K562 (cell line): ENCODE measurements around the gene GLTPD2. TPM values are rescaled to one million over a fixed set of nuclear protein-coding genes. Genes with fewer than 3 reads are reported as not detected.
A peak's percentile ranks its signal among the peaks of the same experiment; 100 is the strongest.

ENCODE experiments used
- ATAC-seq: fragments of 200-7000 bp; cut with Tn5 transposase; 3 replicates; pipeline ENCODE4 v1.9.1; 2020; ENCODE audit warnings: moderate library complexity
- BruUV-seq: library from RNA; stranded (reverse); fragments of 400-500 nt; replicated peaks from 2 replicates; lab custom pipeline; 2021; lab: Mats Ljungman, UMichigan
- CTCF ChIA-PET: fragments of 300-600 bp; formaldehyde crosslinking; extraction: SDS; loops from one replicate; lab custom pipeline; 2021; ENCODE audit warnings: low intra/inter-chr PET ratio; lab: Yijun Ruan, JAX
- POLR2A ChIA-PET: fragments of 300-600, 350-650 bp; sonication (Branson Sonifier 250); formaldehyde crosslinking; extraction: SDS; loops from one replicate; lab custom pipeline; 2021; ENCODE audit warnings: antibody characterized with exemption, inconsistent platforms; lab: Yijun Ruan, JAX
- DNase-seq, 4 experiments: peaks; one replicate each; pipeline versions ENCODE4 v3.0.0 to v3.0.0-alpha.2; 2011 to 2018; ENCODE audit warnings: low spot score in 3 of 4, mixed read lengths in 3 of 4; ENCODE audit errors: extremely low read depth in 1 of 4
- FAIRE-seq: peaks from 2 replicates; lab custom pipeline; 2011; peaks lifted over from hg19 to GRCh38; lab: Jason Lieb, UNC
- H2AFZ ChIP-seq: 2 replicates; pipeline ENCODE4 v1.6.0; 2011; ENCODE audit warnings: low read depth, low read length, control low read depth, inconsistent platforms
- H3K27ac ChIP-seq: fragments of 200-600 bp; 3 replicates; pipeline ENCODE4 v1.8.0; 2011; ENCODE audit warnings: low read depth, mild to moderate bottlenecking, control low read depth, inconsistent platforms, low read length, moderate library complexity, mixed read lengths; ENCODE audit errors: extremely low read depth
- H3K27me3 ChIP-seq, 2 experiments: fragments of 300-600 bp in 1 of 2; 2 replicates in 1 of 2; 3 replicates in 1 of 2; pipeline versions ENCODE4 v1.6.0 to v1.8.0; 2011; ENCODE audit warnings: inconsistent platforms in 2 of 2, low read length in 2 of 2, mild to moderate bottlenecking in 1 of 2, mixed read lengths in 1 of 2, moderate library complexity in 1 of 2; ENCODE audit not compliant: control insufficient read depth in 2 of 2, insufficient read depth in 2 of 2
- H3K36me3 ChIP-seq: fragments of 300-600 bp; 3 replicates; pipeline ENCODE4 v1.8.0; 2011; ENCODE audit warnings: mild to moderate bottlenecking, low read length, inconsistent platforms; ENCODE audit not compliant: control insufficient read depth, insufficient read depth
- H3K4me1 ChIP-seq, 2 experiments: fragments of 200-600 bp in 1 of 2; replicated peaks in 1 of 2; 2 replicates in 1 of 2; 3 replicates in 1 of 2; pipeline versions ENCODE4 v1.5.1 to v1.8.0; 2011; ENCODE audit warnings: inconsistent platforms in 2 of 2, low read length in 2 of 2, mild to moderate bottlenecking in 1 of 2, mixed read lengths in 1 of 2, moderate library complexity in 1 of 2; ENCODE audit not compliant: control insufficient read depth in 2 of 2, insufficient read depth in 2 of 2
- H3K4me2 ChIP-seq: 2 replicates; pipeline ENCODE4 v1.6.1; 2011; ENCODE audit warnings: low read length, control low read depth, inconsistent platforms, mixed read lengths; ENCODE audit not compliant: insufficient read depth
- H3K4me3 ChIP-seq: fragments of 200-600 bp; sonication (generic), shearing (Covaris generic); 2 replicates; pipeline ENCODE4 v1.5.1; 2016; ENCODE audit warnings: control low read depth, inconsistent platforms
- H3K79me2 ChIP-seq: fragments of 200-600 bp; 3 replicates; pipeline ENCODE4 v1.8.0; 2011; ENCODE audit warnings: low read length, inconsistent platforms; ENCODE audit not compliant: control insufficient read depth, insufficient read depth
- H3K9ac ChIP-seq, 2 experiments: 2 replicates each; pipeline versions ENCODE4 v1.6.0 to v1.6.1; 2011; ENCODE audit warnings: low read depth in 2 of 2, low read length in 2 of 2, control low read depth in 1 of 2, inconsistent platforms in 1 of 2, mild to moderate bottlenecking in 1 of 2, mixed read lengths in 1 of 2; ENCODE audit not compliant: insufficient read depth in 1 of 2
- H3K9me1 ChIP-seq: one replicate; pipeline ENCODE4 v1.6.0; 2011; ENCODE audit warnings: inconsistent platforms, mild to moderate bottlenecking, low read length, moderate library complexity; ENCODE audit not compliant: control insufficient read depth, insufficient read depth
- H3K9me3 ChIP-seq: replicated peaks from 2 replicates; pipeline ENCODE4 v1.5.1; 2011; ENCODE audit warnings: low read depth, low read length, inconsistent platforms; ENCODE audit not compliant: control insufficient read depth, insufficient read depth
- H4K20me1 ChIP-seq: replicated peaks from 2 replicates; pipeline ENCODE4 v1.6.1; 2011; ENCODE audit warnings: low read length, inconsistent platforms, mixed read lengths; ENCODE audit not compliant: control insufficient read depth, insufficient read depth
- CHCHD3 ChIP-seq: fragments of 250-450 bp; sonication (Bioruptor Pico); IDR thresholded peaks from 2 replicates; pipeline ENCODE4 v2.1.2; 2022; ENCODE audit warnings: mild to moderate bottlenecking
- CSDE1 ChIP-seq, 2 experiments: fragments of 450-650 bp; IDR thresholded peaks; 2 replicates each; pipeline ENCODE4 v1.6.1; 2016; ENCODE audit warnings: mild to moderate bottlenecking in 1 of 2
- E4F1 ChIP-seq: fragments of 250-450 bp; sonication (Bioruptor Pico); IDR thresholded peaks from 2 replicates; pipeline ENCODE4 v1.5.0; 2021; ENCODE audit warnings: mild to moderate bottlenecking, borderline replicate concordance
- EGR1 ChIP-seq: fragments of 450-650 bp; conservative IDR thresholded peaks from 2 replicates; pipeline ENCODE4 v1.6.1; 2017; ENCODE audit warnings: mild to moderate bottlenecking
- FOXK2 ChIP-seq, 2 experiments: fragments of 450-650 bp; IDR thresholded peaks in 1 of 2; conservative IDR thresholded peaks in 1 of 2; 2 replicates each; pipeline ENCODE4 v1.6.1; 2016; ENCODE audit warnings: low read depth in 2 of 2, mild to moderate bottlenecking in 1 of 2
- HMG20B ChIP-seq: fragments of 250-450 bp; sonication (Bioruptor Pico); IDR thresholded peaks from 2 replicates; pipeline ENCODE4 v1.5.0; 2021; ENCODE audit warnings: mild to moderate bottlenecking
- KDM2B ChIP-seq: fragments of 250-450 bp; sonication (Bioruptor Pico); IDR thresholded peaks from 2 replicates; pipeline ENCODE4 v1.8.0; 2021; ENCODE audit warnings: mild to moderate bottlenecking, moderate library complexity
- NFIC ChIP-seq: fragments of 450-650 bp; IDR thresholded peaks from 2 replicates; pipeline ENCODE4 v1.6.1; 2017; ENCODE audit warnings: mild to moderate bottlenecking, inconsistent platforms
- PHF8 ChIP-seq: fragments of 200-600 bp; sonication (generic); IDR thresholded peaks from 2 replicates; pipeline ENCODE4 v1.6.1; 2012; ENCODE audit warnings: mixed run types, mild to moderate bottlenecking, inconsistent platforms, low read length, moderate library complexity, borderline replicate concordance
- PTRF ChIP-seq: fragments of 450-650 bp; IDR thresholded peaks from 2 replicates; pipeline ENCODE4 v1.6.1; 2016; ENCODE audit warnings: mild to moderate bottlenecking, missing genetic modification characterization, missing compliant biosample characterization
- RNF219 ChIP-seq: fragments of 250-450 bp; sonication (Bioruptor Pico); IDR thresholded peaks from 2 replicates; pipeline ENCODE4 v1.5.0; 2022; ENCODE audit warnings: mild to moderate bottlenecking
- SMC3 ChIP-seq: conservative IDR thresholded peaks from 2 replicates; pipeline ENCODE4 v1.6.1; 2011; ENCODE audit warnings: low read depth, low read length, improper control_type of control experiment; ENCODE audit not compliant: insufficient read depth
- TFAP4 ChIP-seq: sonication (generic); formaldehyde crosslinking; IDR thresholded peaks from 2 replicates; pipeline ENCODE4 v1.8.0; 2022; ENCODE audit warnings: missing genetic modification reagents, mild to moderate bottlenecking, moderate library complexity, borderline replicate concordance
- ZBED1 ChIP-seq: IDR thresholded peaks from 2 replicates; pipeline ENCODE4 v1.6.1; 2014
- ZKSCAN1 ChIP-seq: fragments of 150-350 bp; IDR thresholded peaks from 2 replicates; pipeline ENCODE4 v1.6.1; 2016; ENCODE audit warnings: low read depth, low read length
- ZNF384 ChIP-seq: IDR thresholded peaks from 2 replicates; pipeline ENCODE4 v1.6.1; 2012; ENCODE audit warnings: low read depth, low read length, improper control_type of control experiment
- WGBS: fragments of 100-300 bp; shearing (Covaris generic); methylation state at CpG from one replicate; pipeline ENCODE4 v1.1.6; 2016; ENCODE audit warnings: low coverage, mixed read lengths; ENCODE audit not compliant: insufficient coverage; ENCODE audit errors: missing lambda C conversion rate; 5-methylcytosine and 5-hydroxymethylcytosine counted together
- in situ Hi-C: fragments of 300-500 bp; cut with MboI; formaldehyde crosslinking; loops from 4 replicates; pipeline ENCODE4 v1.15.0; 2018; ENCODE audit warnings: inconsistent platforms, mixed read lengths
- intact Hi-C: fragments of 100-400 bp; cut with micrococcal nuclease; formaldehyde crosslinking; loops from 2 replicates; pipeline ENCODE4 v1.14.2; 2022
- polyA plus RNA-seq, 8 experiments: library from polyadenylated mRNA; depleted of rRNA in 4 of 8; stranded (reverse) in 5 of 8; unstranded in 3 of 8; fragments of >200 nt; fragmentation: Nextera tagmentation in 2 of 8; fragmentation: Illumina TruSeq in 1 of 8; extraction: Ambion mirVana in 2 of 8; extraction: Trizol in 1 of 8; gene quantifications; 2 replicates each; pipeline versions ENCODE4 v1.2.1 to v1.2.3, GENCODE V29; 2011 to 2014; ENCODE audit warnings: inconsistent platforms in 1 of 8, missing spikeins in 1 of 8
- total RNA-seq, 7 experiments: library from RNA; depleted of rRNA in 6 of 7; stranded (reverse); fragments of >200 nt in 6 of 7; fragmentation: Illumina TruSeq in 2 of 7; extraction: Trizol in 2 of 7; gene quantifications; 2 replicates each; pipeline versions ENCODE4 v1.2.1 to v1.2.3, GENCODE V29; 2011 to 2021; ENCODE audit warnings: low replicate concordance in 1 of 7

Gene GLTPD2
- total and polyA plus RNA-seq, 9 of the 15 experiments (the other 6 are each of a cell fraction or from before 2014, with no cell fraction given): not detected

- TF ChIP-seq TFAP4 (CRISPR knock-in tag): peak; percentile 50; the same call in 1 of the 2 replicates
- no peak for TF ChIP-seq ZNF384
- no peak for TF ChIP-seq SMC3
- TF ChIP-seq NFIC: peak; percentile 45; the same call in 1 of the 2 replicates
Observed at GRCh38 chr17:4810696-4811290, 22.0 kb downstream of the GLTPD2 start (continued).

- Histone ChIP-seq H3K9ac (no peak overlapping the region), H3K9me3 (no peaks in the 10 kb centered on the region), H3K9me1 (no peaks in the 10 kb centered on the region), H3K27me3 (no peaks in the 10 kb centered on the region), H3K27ac (no peak overlapping the region), H3K79me2 (no peaks in the 10 kb centered on the region), H2AFZ (no peak overlapping the region), H3K4me1 (peaks cover 0 to 20% of the 10 kb centered on the region in 2 experiments; a peak in 3 of 5 replicates), H3K4me2 (no peak overlapping the region), H4K20me1 (no peaks in the 10 kb centered on the region; the same call in 1 of the 2 replicates), H3K36me3 (no peaks in the 10 kb centered on the region), H3K4me3 (no peak overlapping the region)
- intact Hi-C loops (no loop called here), in situ Hi-C loops (no loop called here)
- CTCF ChIA-PET: no interaction called here
- TF ChIP-seq FOXK2 (conservative IDR thresholded peaks at IDR 0.05 in 1 of 2, IDR thresholded peaks at IDR 0.05 in 1 of 2; ENCODE audit: low read depth in 2 of 2) (no peak), E4F1 (CRISPR knock-in tag) (no peak), HMG20B (CRISPR knock-in tag) (no peak), CSDE1 (IDR thresholded peaks at IDR 0.05) (no peak), EGR1 (no peak), ZKSCAN1 (no peak), ZBED1 (no peak), PHF8 (no peak), PTRF (tag) (no peak), CHCHD3 (CRISPR knock-in tag) (no peak), RNF219 (CRISPR knock-in tag) (no peak), KDM2B (CRISPR knock-in tag) (no peak)
- BruUV-seq: no TSS peak
- POLR2A ChIA-PET: no interaction called here
- WGBS: 79% methylated on average over 12 of the region's 12 CpGs
- FAIRE-seq: no peak
- ATAC-seq: no peak
- no peak for DNase-seq
Observed at GRCh38 chr17:4811471-4811870, 22.7 kb downstream of the GLTPD2 start.
